ENCODE measurements around the gene SLX4IP. TPM values are rescaled to one million over a fixed set of nuclear protein-coding genes. Genes with fewer than 3 reads are reported as not detected.

Gene SLX4IP
- total RNA-seq, 4 donors from 2014 or later: 2.0 to 3.4 (median 3.3) TPM

GRCh38 chr20:10402938-10403608 lies 32.0 kb upstream of the SLX4IP start:
- DNase-seq (ENCODE audit: low spot score) (no peak), ATAC-seq (ENCODE audit: low FRiP score) (no peak)
- no peak for TF ChIP-seq CTCF (IDR thresholded peaks at IDR 0.05)

- TF ChIP-seq CTCF (IDR thresholded peaks at IDR 0.05): no peak
- DNase-seq (ENCODE audit: low spot score) (no peak), ATAC-seq (ENCODE audit: low FRiP score) (no peak)
Observed at GRCh38 chr20:10404023-10404628, 31.0 kb upstream of the SLX4IP start.

GRCh38 chr20:10404959-10405530 lies 30.1 kb upstream of the SLX4IP start:
- ATAC-seq (ENCODE audit: low FRiP score) (no peak), DNase-seq (ENCODE audit: low spot score) (no peak)
- TF ChIP-seq CTCF (IDR thresholded peaks at IDR 0.05): no peak

- DNase-seq (ENCODE audit: low spot score) (no peak), ATAC-seq (ENCODE audit: low FRiP score) (no peak)
- TF ChIP-seq CTCF (IDR thresholded peaks at IDR 0.05): no peak
Observed at GRCh38 chr20:10408108-10408813, 26.8 kb upstream of the SLX4IP start.

GRCh38 chr20:10411673-10412072 lies 23.4 kb upstream of the SLX4IP start:
- DNase-seq (ENCODE audit: low spot score) (no peak), ATAC-seq (ENCODE audit: low FRiP score) (no peak)
- no peak for TF ChIP-seq CTCF (IDR thresholded peaks at IDR 0.05)

- no peak for TF ChIP-seq CTCF (IDR thresholded peaks at IDR 0.05)
- ATAC-seq (ENCODE audit: low FRiP score): no peak
- DNase-seq (ENCODE audit: low spot score): no peak
Observed at GRCh38 chr20:10412591-10413408, 22.3 kb upstream of the SLX4IP start.
